Fibroblast of the aortic adventitia (primary cell): ENCODE data around the gene LRFN2. TPM values are rescaled to one million over a fixed set of nuclear protein-coding genes. Genes with fewer than 3 reads are reported as not detected.

Experiments used
- DNase-seq: peaks from one replicate; pipeline ENCODE4 v3.0.0-alpha.2; 2010; ENCODE audit warnings: low read depth
- H3K4me3 ChIP-seq: 2 replicates; pipeline ENCODE4 v1.5.1; 2011; ENCODE audit warnings: low read depth, mild to moderate bottlenecking, control low read depth, low read length, moderate library complexity
- total RNA-seq: library from RNA; depleted of rRNA; stranded (reverse); fragments of >200 nt; gene quantifications from 2 replicates; pipeline ENCODE4 v1.2.3, GENCODE V29; 2012; ENCODE audit warnings: low replicate concordance
- TF ChIP-seq, protein P1 (sequence below): IDR thresholded peaks from 2 replicates; pipeline ENCODE4 v1.5.1; 2011; ENCODE audit warnings: mild to moderate bottlenecking, low read length, control low read depth, inconsistent platforms; ENCODE audit not compliant: insufficient read depth

The LRFN2 gene
- total RNA-seq, 1 donor: not detected

DNA sequence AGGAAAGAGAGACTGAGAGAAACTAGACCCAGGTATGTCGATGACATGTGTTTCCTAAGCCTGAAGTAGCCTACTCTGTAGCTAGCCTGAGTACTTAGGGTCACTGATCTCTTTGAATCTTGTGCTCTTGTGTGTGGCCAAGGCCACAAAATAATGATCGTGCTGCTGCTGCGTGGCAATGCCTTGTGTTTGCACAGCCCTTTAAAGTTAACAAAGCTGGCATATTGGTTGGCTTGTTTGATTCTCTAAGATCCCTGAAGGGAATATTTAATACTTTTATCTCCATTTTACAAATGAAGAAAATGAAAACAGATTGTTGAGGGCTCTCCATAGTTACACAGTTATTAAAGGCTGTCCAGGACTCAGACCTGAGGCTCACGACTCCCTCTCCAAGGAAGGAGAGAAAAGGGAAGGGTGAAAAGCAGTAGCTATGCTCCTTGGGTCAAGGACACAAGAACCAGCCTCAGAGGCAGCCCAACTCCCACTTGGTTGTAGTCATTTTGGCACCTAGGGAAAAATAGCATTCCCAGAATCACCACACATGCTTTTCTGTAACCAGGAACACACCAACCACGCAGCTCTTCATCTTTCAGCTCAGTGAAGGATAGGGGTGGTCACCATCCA is 130.7 kb downstream of the LRFN2 start:
- TF ChIP-seq, protein P1, sequence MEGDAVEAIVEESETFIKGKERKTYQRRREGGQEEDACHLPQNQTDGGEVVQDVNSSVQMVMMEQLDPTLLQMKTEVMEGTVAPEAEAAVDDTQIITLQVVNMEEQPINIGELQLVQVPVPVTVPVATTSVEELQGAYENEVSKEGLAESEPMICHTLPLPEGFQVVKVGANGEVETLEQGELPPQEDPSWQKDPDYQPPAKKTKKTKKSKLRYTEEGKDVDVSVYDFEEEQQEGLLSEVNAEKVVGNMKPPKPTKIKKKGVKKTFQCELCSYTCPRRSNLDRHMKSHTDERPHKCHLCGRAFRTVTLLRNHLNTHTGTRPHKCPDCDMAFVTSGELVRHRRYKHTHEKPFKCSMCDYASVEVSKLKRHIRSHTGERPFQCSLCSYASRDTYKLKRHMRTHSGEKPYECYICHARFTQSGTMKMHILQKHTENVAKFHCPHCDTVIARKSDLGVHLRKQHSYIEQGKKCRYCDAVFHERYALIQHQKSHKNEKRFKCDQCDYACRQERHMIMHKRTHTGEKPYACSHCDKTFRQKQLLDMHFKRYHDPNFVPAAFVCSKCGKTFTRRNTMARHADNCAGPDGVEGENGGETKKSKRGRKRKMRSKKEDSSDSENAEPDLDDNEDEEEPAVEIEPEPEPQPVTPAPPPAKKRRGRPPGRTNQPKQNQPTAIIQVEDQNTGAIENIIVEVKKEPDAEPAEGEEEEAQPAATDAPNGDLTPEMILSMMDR: no peak
- no peak overlapping the region for H3K4me3 ChIP-seq
- no peak for DNase-seq

DNA sequence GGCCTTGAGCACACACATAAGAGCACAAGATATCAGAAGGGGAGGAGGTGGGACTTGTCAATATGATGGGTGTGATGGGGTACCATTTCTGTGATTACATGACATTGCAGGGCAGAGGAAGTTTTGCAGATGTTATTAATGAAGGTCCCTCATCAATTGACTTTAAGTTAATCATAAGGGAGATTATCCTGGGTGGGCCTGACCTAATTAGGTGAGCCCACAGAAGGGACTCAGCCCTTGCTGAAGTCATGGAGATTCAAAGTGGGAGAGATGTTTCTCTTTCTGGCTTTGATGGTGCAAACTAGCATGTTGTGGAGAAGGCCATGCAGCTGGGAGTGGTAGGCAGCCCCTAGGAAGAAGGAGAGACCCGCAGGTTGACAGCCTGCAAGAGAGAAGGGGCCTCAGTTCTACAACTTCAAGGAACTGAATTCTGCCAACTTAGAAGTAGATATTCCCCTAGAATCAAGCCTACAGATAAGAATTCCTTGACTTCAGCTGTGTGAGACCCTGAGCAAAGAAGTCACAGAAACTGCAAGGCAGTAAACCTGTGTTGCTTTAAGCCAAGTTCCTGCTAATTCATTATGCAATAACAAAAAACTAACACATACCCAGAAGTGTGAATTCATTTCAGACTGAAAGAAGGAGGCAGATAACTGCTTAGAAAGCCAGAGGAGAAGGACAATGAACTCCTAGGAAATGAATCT is 131.3 kb downstream of the LRFN2 start:
- DNase-seq: no peak
- TF ChIP-seq, protein P1: no peak
- H3K4me3 ChIP-seq: no peak overlapping the region

DNA sequence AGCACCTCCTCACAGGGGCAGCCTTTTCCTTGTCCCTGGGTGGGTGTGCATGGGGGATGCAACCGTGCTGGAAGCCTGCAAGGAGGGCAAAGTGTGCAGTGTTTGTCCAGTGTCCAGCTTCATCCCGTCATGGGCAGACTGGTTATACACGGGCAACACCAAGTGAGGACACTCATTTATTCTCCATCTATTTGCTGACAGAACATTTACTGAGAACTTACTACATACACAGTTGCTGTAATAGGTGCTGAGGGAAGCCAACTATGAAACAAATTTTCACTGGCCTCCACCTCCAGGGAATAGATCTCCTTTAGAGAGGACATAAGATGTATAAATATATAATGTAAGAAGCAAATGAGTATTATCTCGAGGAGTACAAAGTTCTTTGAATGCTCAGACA is 136.7 kb downstream of the LRFN2 start:
- no peak overlapping the region for H3K4me3 ChIP-seq
- TF ChIP-seq, protein P1: no peak
- no peak for DNase-seq

DNA sequence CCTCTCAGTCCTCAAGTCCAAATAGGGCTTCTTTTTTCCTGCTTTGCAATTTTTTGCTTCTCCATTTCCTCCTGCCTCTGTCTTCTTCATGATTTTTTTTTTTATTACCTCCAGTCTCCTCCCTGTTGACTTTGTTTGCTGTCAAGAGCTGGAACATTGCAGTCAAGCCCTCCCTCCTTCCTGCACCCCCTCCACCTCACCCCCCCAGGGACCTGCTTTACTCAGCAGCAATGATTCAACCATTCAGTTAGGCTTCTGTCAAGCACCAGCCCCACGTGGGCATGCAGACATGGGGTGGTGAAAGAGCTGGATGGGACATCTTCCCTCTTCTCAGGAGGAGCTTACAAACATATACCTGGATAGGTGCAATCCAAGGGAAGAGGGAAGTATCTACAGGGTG is 142.4 kb downstream of the LRFN2 start:
- DNase-seq: no peak
- TF ChIP-seq, protein P1: no peak
- H3K4me3 ChIP-seq: no peak overlapping the region

DNA sequence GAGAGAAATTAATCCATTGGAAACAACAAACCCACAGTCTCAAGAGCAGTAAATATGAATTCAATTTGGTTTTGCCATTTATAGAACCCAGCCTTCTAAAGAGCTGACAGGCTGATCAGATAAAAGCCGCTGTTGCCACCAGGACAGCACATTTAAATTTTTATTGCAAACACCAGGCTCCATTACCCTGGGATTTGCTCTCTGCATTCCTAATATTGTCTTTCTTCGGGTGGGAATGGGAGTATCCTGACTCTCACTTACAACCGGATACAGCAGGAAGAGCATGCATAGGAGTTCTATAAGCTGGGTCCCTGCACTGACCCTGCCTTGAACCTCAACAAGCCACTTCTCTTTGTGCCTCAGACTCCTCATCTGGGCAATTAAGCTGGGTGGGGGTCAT is 142.9 kb downstream of the LRFN2 start:
- H3K4me3 ChIP-seq: no peak overlapping the region
- no peak for DNase-seq
- TF ChIP-seq, protein P1: no peak

DNA sequence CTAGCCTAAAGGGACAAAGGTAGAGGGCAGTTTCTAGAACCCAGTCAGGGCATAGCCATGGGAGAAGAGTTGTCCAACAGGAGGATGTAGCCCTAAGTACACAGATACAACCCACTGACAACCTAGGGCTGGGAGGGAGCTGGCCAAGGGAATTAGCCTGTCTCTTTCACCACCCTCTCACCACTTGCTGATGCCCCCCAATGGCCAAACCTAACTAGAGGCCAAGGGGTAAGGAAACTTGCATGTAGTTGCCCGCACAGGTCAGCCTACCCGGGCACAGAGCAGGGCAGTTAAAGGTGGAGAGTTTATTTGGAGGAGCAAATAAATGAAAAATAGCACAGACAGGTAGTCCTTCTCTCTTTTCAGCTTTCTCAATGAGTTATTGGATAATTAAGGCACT is 143.3 kb downstream of the LRFN2 start:
- no peak overlapping the region for H3K4me3 ChIP-seq
- TF ChIP-seq, protein P1: no peak
- no peak for DNase-seq
